PC-3 (cell line): ENCODE measurements around the gene VWDE.

Experiments used
- CTCF ChIP-seq: fragments of 300-600 bp; sonication (generic); conservative IDR thresholded peaks from 2 replicates; pipeline ENCODE4 v1.5.1; 2017; ENCODE audit warnings: antibody characterized with exemption, low read depth, mild to moderate bottlenecking, low read length
- EZH2 ChIP-seq: fragments of 300-600 bp; sonication (generic); IDR thresholded peaks from one replicate; pipeline ENCODE4 v1.6.1; 2017; ENCODE audit warnings: antibody characterized with exemption, mild to moderate bottlenecking, low read length; ENCODE audit not compliant: unreplicated experiment

GRCh38 chr7:12297283-12298108, 106.2 kb downstream of the VWDE start:
- TF ChIP-seq CTCF (no peak), EZH2 (no peak)
